Measurements from ENCODE around the gene NOS3.

DNA sequence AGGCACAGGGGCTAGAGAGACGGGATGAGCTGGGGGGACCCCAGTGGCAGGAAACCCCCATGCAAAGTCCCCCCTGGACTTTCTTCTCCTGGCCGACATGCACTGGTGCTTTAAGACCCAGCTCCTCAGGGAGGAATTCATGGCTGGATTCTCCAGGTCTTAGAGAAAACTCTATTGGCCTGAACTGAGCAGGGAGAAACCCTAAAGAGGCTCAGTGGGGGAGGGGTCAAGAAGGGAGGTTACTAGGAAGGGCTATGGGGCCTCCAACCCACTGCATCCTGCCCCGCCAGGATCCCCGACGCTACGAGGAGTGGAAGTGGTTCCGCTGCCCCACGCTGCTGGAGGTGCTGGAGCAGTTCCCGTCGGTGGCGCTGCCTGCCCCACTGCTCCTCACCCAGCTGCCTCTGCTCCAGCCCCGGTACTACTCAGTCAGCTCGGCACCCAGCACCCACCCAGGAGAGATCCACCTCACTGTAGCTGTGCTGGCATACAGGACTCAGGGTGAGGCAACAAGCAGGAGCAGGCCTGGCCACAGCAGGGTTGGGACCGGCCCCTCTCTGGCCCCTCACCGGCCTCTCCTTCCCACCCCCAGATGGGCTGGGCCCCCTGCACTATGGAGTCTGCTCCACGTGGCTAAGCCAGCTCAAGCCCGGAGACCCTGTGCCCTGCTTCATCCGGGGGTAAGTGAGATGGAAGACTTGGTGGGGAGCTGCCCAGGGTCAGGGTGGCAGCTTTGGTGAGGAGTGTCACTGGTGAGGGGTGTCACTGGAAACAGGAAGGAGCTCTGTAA, 19.7 kb downstream of the NOS3 start:
- TF ChIP-seq, protein P1, sequence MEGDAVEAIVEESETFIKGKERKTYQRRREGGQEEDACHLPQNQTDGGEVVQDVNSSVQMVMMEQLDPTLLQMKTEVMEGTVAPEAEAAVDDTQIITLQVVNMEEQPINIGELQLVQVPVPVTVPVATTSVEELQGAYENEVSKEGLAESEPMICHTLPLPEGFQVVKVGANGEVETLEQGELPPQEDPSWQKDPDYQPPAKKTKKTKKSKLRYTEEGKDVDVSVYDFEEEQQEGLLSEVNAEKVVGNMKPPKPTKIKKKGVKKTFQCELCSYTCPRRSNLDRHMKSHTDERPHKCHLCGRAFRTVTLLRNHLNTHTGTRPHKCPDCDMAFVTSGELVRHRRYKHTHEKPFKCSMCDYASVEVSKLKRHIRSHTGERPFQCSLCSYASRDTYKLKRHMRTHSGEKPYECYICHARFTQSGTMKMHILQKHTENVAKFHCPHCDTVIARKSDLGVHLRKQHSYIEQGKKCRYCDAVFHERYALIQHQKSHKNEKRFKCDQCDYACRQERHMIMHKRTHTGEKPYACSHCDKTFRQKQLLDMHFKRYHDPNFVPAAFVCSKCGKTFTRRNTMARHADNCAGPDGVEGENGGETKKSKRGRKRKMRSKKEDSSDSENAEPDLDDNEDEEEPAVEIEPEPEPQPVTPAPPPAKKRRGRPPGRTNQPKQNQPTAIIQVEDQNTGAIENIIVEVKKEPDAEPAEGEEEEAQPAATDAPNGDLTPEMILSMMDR (IDR thresholded peaks at IDR 0.05; ENCODE audit: extremely low read depth in 1 of 2, insufficient read depth in 1 of 2, low read depth in 1 of 2, low read length in 2 of 2) = no peak
- TF ChIP-seq POLR2A (IDR thresholded peaks at IDR 0.05; ENCODE audit: low read depth, low read length) (no peak), EZH2 (IDR thresholded peaks at IDR 0.05; ENCODE audit: borderline replicate concordance, low read depth, low read length, severe bottlenecking) (no peak)
